Neuronal stem cell (in vitro differentiated cells): Measurements from ENCODE around the gene MC2R.

Experiments
- DNase-seq: peaks from one replicate; pipeline ENCODE4 v3.0.0-alpha.2; 2013; ENCODE audit warnings: low spot score
- H2AFZ ChIP-seq: one replicate; pipeline ENCODE4 v1.6.1; 2013; ENCODE audit warnings: mild to moderate bottlenecking, low read length, inconsistent platforms
- H2AK5ac ChIP-seq: 2 replicates; pipeline ENCODE4 v1.6.1; 2013; ENCODE audit warnings: low read depth, mild to moderate bottlenecking, inconsistent platforms, low read length, moderate library complexity, mixed read lengths
- H2BK120ac ChIP-seq: 2 replicates; pipeline ENCODE4 v1.6.1; 2013; ENCODE audit warnings: low read depth, mild to moderate bottlenecking, inconsistent platforms, low read length, moderate library complexity, mixed read lengths
- H2BK12ac ChIP-seq: one replicate; pipeline ENCODE4 v1.6.1; 2013; ENCODE audit warnings: low read length, inconsistent platforms
- H2BK15ac ChIP-seq: 2 replicates; pipeline ENCODE4 v1.6.1; 2013; ENCODE audit warnings: mild to moderate bottlenecking, low read length, inconsistent platforms, mixed read lengths
- H2BK5ac ChIP-seq: one replicate; pipeline ENCODE4 v1.6.1; 2013; ENCODE audit warnings: inconsistent platforms, mild to moderate bottlenecking, low read length, moderate library complexity
- H3K14ac ChIP-seq: one replicate; pipeline ENCODE4 v1.6.1; 2013; ENCODE audit warnings: low read length, inconsistent platforms
- H3K18ac ChIP-seq: 2 replicates; pipeline ENCODE4 v1.6.1; 2013; ENCODE audit warnings: low read length, inconsistent platforms
- H3K23ac ChIP-seq: 2 replicates; pipeline ENCODE4 v1.6.1; 2013; ENCODE audit warnings: low read depth, mild to moderate bottlenecking, mixed read lengths, low read length, inconsistent platforms; ENCODE audit not compliant: poor library complexity
- H3K27ac ChIP-seq: replicated peaks from 3 replicates; pipeline ENCODE4 v1.5.1; 2013; ENCODE audit warnings: low read length, inconsistent platforms
- H3K27me3 ChIP-seq, 3 experiments: 2 replicates each; pipeline ENCODE4 v1.6.1; 2013; ENCODE audit warnings: low read length in 3 of 3, mild to moderate bottlenecking in 2 of 3, inconsistent platforms in 1 of 3, low read depth in 1 of 3, mixed read lengths in 1 of 3, moderate library complexity in 1 of 3; ENCODE audit not compliant: control insufficient read depth in 3 of 3, insufficient read depth in 3 of 3
- H3K36me3 ChIP-seq, 2 donors: replicated peaks in 1 of 2; 2 replicates each; pipeline ENCODE4 v1.6.1; 2013; ENCODE audit warnings: low read length in 2 of 2; ENCODE audit not compliant: control insufficient read depth in 2 of 2, insufficient read depth in 2 of 2
- H3K4ac ChIP-seq: 2 replicates; pipeline ENCODE4 v1.6.1; 2013; ENCODE audit warnings: inconsistent platforms, mild to moderate bottlenecking, low read length, moderate library complexity
- H3K4me1 ChIP-seq, 2 donors: 1 replicate in 1 of 2; 2 replicates in 1 of 2; pipeline ENCODE4 v1.6.1; 2013; ENCODE audit warnings: low read length in 2 of 2, low read depth in 1 of 2; ENCODE audit not compliant: control insufficient read depth in 2 of 2, insufficient read depth in 1 of 2
- H3K4me2 ChIP-seq: one replicate; pipeline ENCODE4 v1.6.1; 2013; ENCODE audit warnings: mild to moderate bottlenecking, low read length, inconsistent platforms; ENCODE audit not compliant: insufficient read depth, poor library complexity, severe bottlenecking
- H3K4me3 ChIP-seq, 2 donors: 2 replicates each; pipeline ENCODE4 v1.5.1; 2013; ENCODE audit warnings: low read length in 2 of 2, mild to moderate bottlenecking in 2 of 2, inconsistent platforms in 1 of 2, moderate library complexity in 1 of 2
- H3K79me1 ChIP-seq: one replicate; pipeline ENCODE4 v1.6.1; 2013; ENCODE audit warnings: low read depth, mild to moderate bottlenecking, inconsistent platforms, low read length, moderate library complexity
- H3K9ac ChIP-seq: one replicate; pipeline ENCODE4 v1.6.1; 2013; ENCODE audit warnings: mild to moderate bottlenecking, low read depth, low read length, inconsistent platforms; ENCODE audit not compliant: poor library complexity
- H3K9me3 ChIP-seq, 2 donors: replicated peaks in 1 of 2; 2 replicates each; pipeline versions ENCODE3 to v1.6.1; 2013; ENCODE audit warnings: low read length in 2 of 2, mild to moderate bottlenecking in 2 of 2, inconsistent platforms in 1 of 2, low read depth in 1 of 2, mixed read lengths in 1 of 2, moderate library complexity in 1 of 2; ENCODE audit not compliant: control insufficient read depth in 2 of 2, insufficient read depth in 1 of 2
- H4K8ac ChIP-seq: one replicate; pipeline ENCODE4 v1.6.1; 2013; ENCODE audit warnings: low read depth, mild to moderate bottlenecking, inconsistent platforms, low read length, moderate library complexity
- H4K91ac ChIP-seq: one replicate; pipeline ENCODE4 v1.6.1; 2013; ENCODE audit warnings: low read length, low read depth, mild to moderate bottlenecking, inconsistent platforms; ENCODE audit not compliant: poor library complexity
- WGBS, 2 donors: extraction: QIAGEN DNeasy Blood & Tissue Kit; methylation state at CpG; one replicate each; pipeline ENCODE4 v1.1.7; 2013; ENCODE audit warnings: missing lambda C conversion rate in 2 of 2, mixed read lengths in 1 of 2; ENCODE audit not compliant: insufficient read length in 2 of 2, insufficient replicate concordance in 1 of 2; ENCODE audit errors: extremely low coverage in 2 of 2; 5-methylcytosine and 5-hydroxymethylcytosine counted together

The MC2R gene

GRCh38 chr18:13923221-13923620 lies 7.9 kb upstream of the MC2R start:
- Histone ChIP-seq H3K9ac (no peak overlapping the region), H2BK12ac (no peak overlapping the region), H3K27me3 (peaks cover 0 to 3% (median 0%) of the 10 kb centered on the region in 3 experiments), H3K4me3 (no peak overlapping the region), H2BK120ac (no peak overlapping the region), H4K8ac (no peak overlapping the region), H2BK15ac (no peak overlapping the region), H3K36me3 (no peaks in the 10 kb centered on the region), H3K14ac (peak overlapping the region; percentile 97), H4K91ac (no peak overlapping the region), H3K9me3 (no peaks in the 10 kb centered on the region), H3K18ac (no peak overlapping the region), H3K4me1 (no peaks in the 10 kb centered on the region), H3K27ac (no peak overlapping the region), H2BK5ac (no peak overlapping the region), H2AK5ac (no peak overlapping the region), H3K4ac (no peak overlapping the region), H3K79me1 (no peaks in the 10 kb centered on the region), H3K23ac (no peak overlapping the region), H2AFZ (no peak overlapping the region), H3K4me2 (no peak overlapping the region)
- no peak for DNase-seq
- WGBS, 2 donors, result no CpG with 5 or more reads among the region's 3 CpGs

- H2BK120ac ChIP-seq, result no peak overlapping the region
- no peak overlapping the region for H4K8ac ChIP-seq
- H3K4ac ChIP-seq, result no peak overlapping the region
- no peak overlapping the region for H3K23ac ChIP-seq
- H3K27me3 ChIP-seq, result no peaks in the 10 kb centered on the region
- no peaks in the 10 kb centered on the region for H3K9me3 ChIP-seq
- no peak overlapping the region for H4K91ac ChIP-seq
- no peak overlapping the region for H3K4me3 ChIP-seq
- no peak overlapping the region for H2BK5ac ChIP-seq
- no peak for DNase-seq
- no peak overlapping the region for H3K27ac ChIP-seq
- H2BK15ac ChIP-seq, result no peak overlapping the region
- WGBS, 2 donors, result no CpG with 5 or more reads among the region's 8 CpGs
- H3K79me1 ChIP-seq, result no peaks in the 10 kb centered on the region
- H2AFZ ChIP-seq, result no peak overlapping the region
- H3K14ac ChIP-seq, result no peak overlapping the region
- H2AK5ac ChIP-seq, result no peak overlapping the region
- no peaks in the 10 kb centered on the region for H3K36me3 ChIP-seq
- H2BK12ac ChIP-seq, result no peak overlapping the region
- H3K9ac ChIP-seq, result no peak overlapping the region
- H3K18ac ChIP-seq, result peak overlapping the region; percentile 49
- H3K4me2 ChIP-seq, result no peak overlapping the region
- H3K4me1 ChIP-seq, result no peaks in the 10 kb centered on the region
Measured at GRCh38 chr18:13918898-13919297, 3.6 kb upstream of the MC2R start.

GRCh38 chr18:13917401-13917800 lies 2.1 kb upstream of the MC2R start:
- no peak for DNase-seq
- Histone ChIP-seq H3K36me3 (no peaks in the 10 kb centered on the region), H4K8ac (no peak overlapping the region), H3K4ac (no peak overlapping the region), H3K79me1 (no peaks in the 10 kb centered on the region), H3K27ac (no peak overlapping the region), H3K18ac (no peak overlapping the region), H3K27me3 (peaks cover 0 to 3% (median 0%) of the 10 kb centered on the region in 3 experiments), H3K14ac (no peak overlapping the region), H3K4me1 (no peaks in the 10 kb centered on the region), H2AFZ (no peak overlapping the region), H3K4me2 (no peak overlapping the region), H2BK120ac (no peak overlapping the region), H3K23ac (no peak overlapping the region), H3K9me3 (no peaks in the 10 kb centered on the region), H2AK5ac (no peak overlapping the region), H3K9ac (no peak overlapping the region), H2BK5ac (no peak overlapping the region), H2BK12ac (no peak overlapping the region), H3K4me3 (no peak overlapping the region), H4K91ac (no peak overlapping the region), H2BK15ac (no peak overlapping the region)
- no CpG with 5 or more reads among the region's 3 CpGs for WGBS, 2 donors

DNA sequence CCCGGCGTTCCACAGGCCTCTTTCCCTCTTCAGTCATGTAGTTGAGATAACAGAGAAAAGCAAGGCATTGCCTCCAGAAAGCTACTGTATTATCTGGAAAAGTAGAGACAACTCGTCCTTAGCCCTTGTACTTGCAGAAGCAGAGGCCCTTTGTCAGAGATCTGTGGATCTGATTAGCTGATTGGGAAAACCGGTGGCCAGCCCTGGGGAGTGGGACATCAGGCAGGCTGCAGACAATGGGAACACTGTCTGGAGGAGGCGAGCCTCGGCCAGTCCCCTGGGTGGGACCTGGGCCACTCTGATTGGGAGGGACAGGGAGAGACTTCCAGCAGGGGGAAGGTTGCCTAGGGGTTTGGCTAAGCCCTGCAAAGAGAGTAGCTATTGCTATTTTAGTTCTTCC lies 1.2 kb upstream of the MC2R start:
- Histone ChIP-seq H3K18ac (no peak overlapping the region), H3K9me3 (no peaks in the 10 kb centered on the region), H2AFZ (no peak overlapping the region), H3K4me3 (no peak overlapping the region), H2BK15ac (no peak overlapping the region), H2BK5ac (no peak overlapping the region), H3K36me3 (no peaks in the 10 kb centered on the region), H4K8ac (no peak overlapping the region), H3K14ac (no peak overlapping the region), H2BK120ac (no peak overlapping the region), H3K23ac (no peak overlapping the region), H3K4me2 (no peak overlapping the region), H4K91ac (no peak overlapping the region), H3K27ac (no peak overlapping the region), H3K9ac (no peak overlapping the region), H3K79me1 (no peaks in the 10 kb centered on the region), H2BK12ac (no peak overlapping the region), H3K4me1 (no peaks in the 10 kb centered on the region), H3K27me3 (peaks cover 0 to 7% (median 0%) of the 10 kb centered on the region in 3 experiments), H2AK5ac (no peak overlapping the region), H3K4ac (no peak overlapping the region)
- no peak for DNase-seq
- no CpG with 5 or more reads among the region's 6 CpGs for whole genome bisulfite sequencing, 2 donors
